Smooth muscle cell (in vitro differentiated cells): ENCODE data around the gene SIL1. TPM values are rescaled to one million over a fixed set of nuclear protein-coding genes. Genes with fewer than 3 reads are reported as not detected.

Experiments
- DNase-seq: peaks from one replicate; lab custom pipeline; 2025; ENCODE audit not compliant: unreplicated experiment; lab: John Stamatoyannopoulos, UW
- H2AFZ ChIP-seq: fragments of 200-600 bp; sonication (generic); 2 replicates; pipeline ENCODE4 v1.6.0; 2016; ENCODE audit warnings: antibody characterized with exemption, low read depth, mild to moderate bottlenecking
- H3F3A ChIP-seq: fragments of 200-600 bp; sonication (generic); 2 replicates; pipeline ENCODE4 v1.6.0; 2017; ENCODE audit warnings: antibody characterized with exemption, low read depth
- H3K27ac ChIP-seq: fragments of 200-600 bp; sonication (generic); 2 replicates; pipeline ENCODE4 v1.5.1; 2016; ENCODE audit warnings: low read depth, mild to moderate bottlenecking
- H3K27me3 ChIP-seq: fragments of 200-600 bp; sonication (generic); 2 replicates; pipeline ENCODE4 v1.6.1; 2016; ENCODE audit warnings: low read depth, mild to moderate bottlenecking
- H3K36me3 ChIP-seq: fragments of 200-600 bp; sonication (generic); 2 replicates; pipeline ENCODE4 v1.5.1; 2016; ENCODE audit warnings: low read depth
- H3K4me1 ChIP-seq: fragments of 200-600 bp; sonication (generic); 2 replicates; pipeline ENCODE4 v1.5.1; 2016; ENCODE audit warnings: low read depth
- H3K4me2 ChIP-seq: fragments of 200-600 bp; sonication (generic); 2 replicates; pipeline ENCODE4 v1.6.0; 2016; ENCODE audit warnings: mild to moderate bottlenecking
- H3K4me3 ChIP-seq: fragments of 200-600 bp; sonication (generic); 2 replicates; pipeline ENCODE4 v1.5.1; 2016; ENCODE audit warnings: mild to moderate bottlenecking
- H3K79me2 ChIP-seq: fragments of 200-600 bp; sonication (generic); 2 replicates; pipeline ENCODE4 v1.6.0; 2016; ENCODE audit warnings: low read depth, mild to moderate bottlenecking
- H3K9ac ChIP-seq: fragments of 200-600 bp; sonication (generic); 2 replicates; pipeline ENCODE4 v1.6.0; 2016; ENCODE audit warnings: low read depth
- H3K9me3 ChIP-seq: fragments of 200-600 bp; sonication (generic); replicated peaks from 2 replicates; pipeline ENCODE4 v1.5.1; 2016; ENCODE audit warnings: low read depth
- H4K20me1 ChIP-seq: fragments of 200-600 bp; sonication (generic); 2 replicates; pipeline ENCODE4 v1.6.0; 2016; ENCODE audit warnings: low read depth
- CTCF ChIP-seq: fragments of 200-600 bp; sonication (generic); IDR thresholded peaks from 2 replicates; pipeline ENCODE4 v1.5.1; 2017; ENCODE audit warnings: borderline replicate concordance, mild to moderate bottlenecking, antibody characterized with exemption; ENCODE audit not compliant: insufficient read depth, poor library complexity, severe bottlenecking
- WGBS: methylation state at CpG from one replicate; pipeline ENCODE4 v1.1.7; 2016; ENCODE audit warnings: low lambda C conversion rate; 5-methylcytosine and 5-hydroxymethylcytosine counted together
- polyA plus RNA-seq: library from polyadenylated mRNA; unstranded; fragments of >200 nt; fragmentation: Nextera tagmentation; extraction: Ambion mirVana; gene quantifications from 2 replicates; pipeline ENCODE4 v1.2.1, GENCODE V29; 2016
- total RNA-seq: library from RNA; depleted of rRNA; stranded (reverse); fragments of >200 nt; gene quantifications from 2 replicates; pipeline ENCODE4 v1.2.3, GENCODE V29; 2014

Gene SIL1
- total and polyA plus RNA-seq, 2 experiments from 2014 or later, result 45.5 to 119 TPM

GRCh38 chr5:139215107-139215975 is 17.2 kb upstream of the SIL1 start:
- TF ChIP-seq CTCF, result no peak
- Histone ChIP-seq H3K27me3 (no peaks in the 10 kb centered on the region), H4K20me1 (no peaks in the 10 kb centered on the region), H3K9me3 (no peaks in the 10 kb centered on the region), H3K4me1 (no peaks in the 10 kb centered on the region), H2AFZ (no peak overlapping the region), H3K4me3 (no peak overlapping the region), H3K27ac (no peak overlapping the region), H3K36me3 (no peaks in the 10 kb centered on the region), H3F3A (no peaks in the 10 kb centered on the region), H3K9ac (no peak overlapping the region), H3K79me2 (no peaks in the 10 kb centered on the region), H3K4me2 (no peak overlapping the region)
- no peak for DNase-seq
- 72% methylated on average over 15 of the region's 15 CpGs for WGBS

- Histone ChIP-seq H3K79me2 (no peaks in the 10 kb centered on the region), H3K36me3 (no peaks in the 10 kb centered on the region), H3K9me3 (no peaks in the 10 kb centered on the region), H3K27me3 (no peaks in the 10 kb centered on the region), H3F3A (no peaks in the 10 kb centered on the region), H3K9ac (no peak overlapping the region), H3K27ac (no peak overlapping the region), H4K20me1 (no peaks in the 10 kb centered on the region), H3K4me3 (no peak overlapping the region), H2AFZ (no peak overlapping the region), H3K4me1 (no peaks in the 10 kb centered on the region), H3K4me2 (no peak overlapping the region)
- no peak for DNase-seq
- TF ChIP-seq CTCF, result no peak
- WGBS, result 100% methylated on average over 2 of the region's 2 CpGs
These were observed 16.5 kb upstream of the SIL1 start for GRCh38 chr5:139214646-139215045.

GRCh38 chr5:139212906-139213305 is 14.7 kb upstream of the SIL1 start:
- no peak overlapping the region for H3K27ac ChIP-seq
- no peaks in the 10 kb centered on the region for H3K9me3 ChIP-seq
- H4K20me1 ChIP-seq, result no peaks in the 10 kb centered on the region
- no peaks in the 10 kb centered on the region for H3F3A ChIP-seq
- no peak for DNase-seq
- no peaks in the 10 kb centered on the region for H3K27me3 ChIP-seq
- no peak for TF ChIP-seq CTCF
- H3K4me2 ChIP-seq, result no peak overlapping the region
- 87% methylated on average over 2 of the region's 2 CpGs for WGBS
- no peak overlapping the region for H3K4me3 ChIP-seq
- H3K36me3 ChIP-seq, result no peaks in the 10 kb centered on the region
- no peaks in the 10 kb centered on the region for H3K4me1 ChIP-seq
- no peaks in the 10 kb centered on the region for H3K79me2 ChIP-seq
- H3K9ac ChIP-seq, result no peak overlapping the region
- H2AFZ ChIP-seq, result no peak overlapping the region

- Histone ChIP-seq H3K4me3 (no peak overlapping the region), H3F3A (no peaks in the 10 kb centered on the region), H3K79me2 (no peaks in the 10 kb centered on the region), H3K9me3 (no peaks in the 10 kb centered on the region), H3K27ac (no peak overlapping the region), H2AFZ (no peak overlapping the region), H3K36me3 (no peaks in the 10 kb centered on the region), H3K9ac (no peak overlapping the region), H3K4me2 (no peak overlapping the region), H4K20me1 (no peaks in the 10 kb centered on the region), H3K4me1 (no peaks in the 10 kb centered on the region), H3K27me3 (no peaks in the 10 kb centered on the region)
- DNase-seq, result no peak
- WGBS, result 94% methylated on average over 3 of the region's 3 CpGs
- TF ChIP-seq CTCF, result no peak
These were observed 14.3 kb upstream of the SIL1 start for GRCh38 chr5:139212486-139212885.
